Myocyte (in vitro differentiated cells): Measurements from ENCODE around the gene AMIGO2. TPM values are rescaled to one million over a fixed set of nuclear protein-coding genes. Genes with fewer than 3 reads are reported as not detected.
A peak's percentile ranks its signal among the peaks of the same experiment; 100 is the strongest.
"Not testable (repeated sequence)": the region's sequence is repeated elsewhere in the genome, so short reads cannot be mapped to it uniquely, and the experiment has no call there.

Experiments used
- DNase-seq: peaks from one replicate; pipeline ENCODE4 v3.0.0-alpha.2; 2012; ENCODE audit warnings: low read depth
- polyA plus RNA-seq: library from polyadenylated mRNA; unstranded; fragments of >200 nt; gene quantifications from one replicate; pipeline ENCODE4 v1.2.1, GENCODE V29; 2012; ENCODE audit warnings: missing spikeins
- total RNA-seq: library from RNA; depleted of rRNA; stranded (reverse); fragments of >200 nt; gene quantifications from 2 replicates; pipeline ENCODE4 v1.2.3, GENCODE V29; 2014

Gene AMIGO2
- 13.1 and 16.6 TPM in 2 replicates for total RNA-seq
- 294 TPM for polyA plus RNA-seq

GRCh38 chr12:47079468-47079980, at the start of gene AMIGO2, which contains the start of gene PCED1B:
Gene AMIGO2 (minus strand): TSS chr12:47079959. CDS start chr12:47079002, 957 bp downstream.
Gene PCED1B (plus strand): TSS chr12:47079621. CDS start chr12:47235064, 155,443 bp downstream.
- DNase-seq: peak; percentile 84

GRCh38 chr12:47126246-47126645, 46.5 kb upstream of the AMIGO2 start:
- no peak for DNase-seq

GRCh38 chr12:47124451-47124850, 44.7 kb upstream of the AMIGO2 start:
- DNase-seq: no peak

- DNase-seq: peak; percentile 21
Measured at GRCh38 chr12:47123730-47124129, 44.0 kb upstream of the AMIGO2 start.

GRCh38 chr12:47122602-47123001, 42.8 kb upstream of the AMIGO2 start:
- DNase-seq: no peak

GRCh38 chr12:47121146-47121545, 41.4 kb upstream of the AMIGO2 start:
- DNase-seq: no peak

GRCh38 chr12:47120736-47121135, 41.0 kb upstream of the AMIGO2 start:
- DNase-seq: no peak

GRCh38 chr12:47117305-47117704, 37.5 kb upstream of the AMIGO2 start:
- DNase-seq: not testable (repeated sequence)

GRCh38 chr12:47114481-47114892, 34.7 kb upstream of the AMIGO2 start:
- no peak for DNase-seq

GRCh38 chr12:47112679-47113078, 32.9 kb upstream of the AMIGO2 start:
- DNase-seq: no peak

GRCh38 chr12:47111854-47112253, 32.1 kb upstream of the AMIGO2 start:
- DNase-seq: no peak

GRCh38 chr12:47111392-47111778, 31.6 kb upstream of the AMIGO2 start:
- no peak for DNase-seq

GRCh38 chr12:47110718-47111391, 31.1 kb upstream of the AMIGO2 start:
- no peak for DNase-seq

- DNase-seq: no peak
Measured at GRCh38 chr12:47110011-47110541, 30.3 kb upstream of the AMIGO2 start.

GRCh38 chr12:47107926-47108325, 28.2 kb upstream of the AMIGO2 start:
- DNase-seq: no peak

- no peak for DNase-seq
Measured at GRCh38 chr12:47107446-47107845, 27.7 kb upstream of the AMIGO2 start.

GRCh38 chr12:47105914-47106674, 26.3 kb upstream of the AMIGO2 start:
- no peak for DNase-seq

GRCh38 chr12:47102845-47103651, 23.3 kb upstream of the AMIGO2 start:
- DNase-seq: no peak

- no peak for DNase-seq
Measured at GRCh38 chr12:47102406-47102805, 22.6 kb upstream of the AMIGO2 start.

- DNase-seq: no peak
Measured at GRCh38 chr12:47100160-47100559, 20.4 kb upstream of the AMIGO2 start.

GRCh38 chr12:47099610-47100009, 19.9 kb upstream of the AMIGO2 start:
- DNase-seq: no peak
